ENCODE results near the gene PAM. TPM values are rescaled to one million over a fixed set of nuclear protein-coding genes. Genes with fewer than 3 reads are reported as not detected.

Gene PAM
- total RNA-seq, 4 donors from 2014 or later = 102 to 210 (median 172) TPM

DNA sequence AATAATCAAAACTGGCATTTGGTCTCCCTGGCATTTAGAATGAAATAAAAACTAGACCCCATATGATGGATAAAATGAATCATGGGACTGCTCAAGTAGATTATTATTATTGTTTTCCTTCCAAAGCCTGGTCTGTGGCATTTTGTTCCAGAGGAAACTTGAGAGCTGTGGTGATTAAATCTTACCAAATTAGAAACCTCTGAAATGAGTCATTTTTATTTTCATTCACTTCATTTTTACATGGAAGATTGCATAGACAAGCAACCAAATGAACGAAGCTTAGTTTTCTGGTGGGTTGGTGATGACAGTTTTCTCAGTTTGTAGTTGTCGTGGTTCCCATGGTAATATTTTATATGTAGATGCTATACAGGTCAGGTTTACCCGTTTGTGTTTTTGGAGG, 23.4 kb downstream of the PAM start:
- in situ Hi-C loops (cut with MboI; ENCODE audit: low sequenced_read_pairs in 4 of 4) (loop anchor here in 1 of 4 donors (25.0 kb wide), 1 partner anchor 184 kb away; no protein-coding TSS in a partner anchor), intact Hi-C loops (cut with DNase I; ENCODE audit: low total_unique reads) (no loop called here)
- Histone ChIP-seq H3K27ac (peak overlapping the region; percentile 15 to 77 (median 64)), H3K36me3 (no peaks in the 10 kb centered on the region), H3K4me1 (peaks cover 57 to 60% of the 10 kb centered on the region in 2 donors), H3K27me3 (no peaks in the 10 kb centered on the region), H3K9me3 (no peaks in the 10 kb centered on the region), H3K4me3 (no peak overlapping the region)
- TF ChIP-seq, protein P1, sequence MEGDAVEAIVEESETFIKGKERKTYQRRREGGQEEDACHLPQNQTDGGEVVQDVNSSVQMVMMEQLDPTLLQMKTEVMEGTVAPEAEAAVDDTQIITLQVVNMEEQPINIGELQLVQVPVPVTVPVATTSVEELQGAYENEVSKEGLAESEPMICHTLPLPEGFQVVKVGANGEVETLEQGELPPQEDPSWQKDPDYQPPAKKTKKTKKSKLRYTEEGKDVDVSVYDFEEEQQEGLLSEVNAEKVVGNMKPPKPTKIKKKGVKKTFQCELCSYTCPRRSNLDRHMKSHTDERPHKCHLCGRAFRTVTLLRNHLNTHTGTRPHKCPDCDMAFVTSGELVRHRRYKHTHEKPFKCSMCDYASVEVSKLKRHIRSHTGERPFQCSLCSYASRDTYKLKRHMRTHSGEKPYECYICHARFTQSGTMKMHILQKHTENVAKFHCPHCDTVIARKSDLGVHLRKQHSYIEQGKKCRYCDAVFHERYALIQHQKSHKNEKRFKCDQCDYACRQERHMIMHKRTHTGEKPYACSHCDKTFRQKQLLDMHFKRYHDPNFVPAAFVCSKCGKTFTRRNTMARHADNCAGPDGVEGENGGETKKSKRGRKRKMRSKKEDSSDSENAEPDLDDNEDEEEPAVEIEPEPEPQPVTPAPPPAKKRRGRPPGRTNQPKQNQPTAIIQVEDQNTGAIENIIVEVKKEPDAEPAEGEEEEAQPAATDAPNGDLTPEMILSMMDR (IDR thresholded peaks at IDR 0.05 in 4 of 5, conservative IDR thresholded peaks at IDR 0.05 in 1 of 5) = no peak
- TF ChIP-seq POLR2A (IDR thresholded peaks at IDR 0.05) = no peak
- DNase-seq (no peak), ATAC-seq (peak; percentile 46 to 67)

DNA sequence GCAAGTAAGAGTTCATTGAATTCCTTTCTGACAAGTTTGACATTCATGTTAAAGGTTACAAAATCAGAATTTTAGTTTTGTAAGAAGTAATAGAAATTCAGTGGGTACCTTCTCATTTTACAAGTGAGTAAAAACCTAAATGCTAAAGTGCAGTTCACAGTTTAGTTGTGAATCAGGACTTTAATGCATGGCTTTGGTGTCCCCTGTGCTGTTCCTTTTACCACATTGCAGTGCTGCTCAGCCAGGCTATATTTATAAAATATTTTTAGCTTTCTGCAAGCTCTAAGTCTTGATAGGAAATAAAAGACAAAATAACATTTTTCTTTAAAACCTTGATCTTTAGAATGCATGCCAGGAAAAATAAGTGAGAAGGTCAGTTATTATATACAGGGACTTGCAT, 26.3 kb downstream of the PAM start:
- DNase-seq (no peak), ATAC-seq (no peak)
- Histone ChIP-seq H3K27me3 (no peaks in the 10 kb centered on the region), H3K36me3 (no peaks in the 10 kb centered on the region), H3K4me1 (peaks cover 55 to 61% of the 10 kb centered on the region in 2 donors), H3K27ac (peak overlapping the region; percentile 65 to 78 (median 76)), H3K9me3 (no peaks in the 10 kb centered on the region), H3K4me3 (peak overlapping the region in 1 of 4 donors; percentile 11)
- intact Hi-C loops (cut with DNase I; ENCODE audit: low total_unique reads) (loop anchor here (2.0 to 5.0 kb wide), 4 partner anchors 15 to 259 kb away; no protein-coding TSS in a partner anchor), in situ Hi-C loops (cut with MboI; ENCODE audit: low sequenced_read_pairs in 4 of 4) (loop anchor here (5.0 to 25.0 kb wide), 3 partner anchors 181 to 193 kb away; no protein-coding TSS in a partner anchor)
- no peak for TF ChIP-seq POLR2A (IDR thresholded peaks at IDR 0.05)
- TF ChIP-seq, protein P1 (IDR thresholded peaks at IDR 0.05 in 4 of 5, conservative IDR thresholded peaks at IDR 0.05 in 1 of 5) = no peak

DNA sequence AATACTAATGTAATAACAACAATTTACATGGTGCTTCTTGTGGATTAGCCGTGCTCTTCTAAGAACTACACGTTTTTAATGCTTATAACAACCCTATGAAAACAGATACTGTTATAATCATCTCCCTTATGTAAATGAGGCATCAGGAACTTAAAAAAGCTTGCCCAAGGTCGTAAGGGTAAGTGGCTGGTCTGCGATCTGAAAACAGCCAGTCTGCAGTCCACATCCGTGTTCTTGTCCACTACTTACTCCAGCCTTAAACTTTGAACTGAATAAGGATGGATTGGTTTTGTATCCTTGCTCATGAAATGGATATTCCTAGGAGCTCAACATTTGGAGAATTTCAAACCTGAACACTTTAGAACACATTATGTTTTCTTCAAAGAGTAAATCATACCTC, 26.7 kb downstream of the PAM start:
- in situ Hi-C loops (cut with MboI; ENCODE audit: low sequenced_read_pairs in 4 of 4) = loop anchor here (5.0 to 25.0 kb wide), 3 partner anchors 181 to 193 kb away; no protein-coding TSS in a partner anchor
- peak; percentile 6 to 28 for ATAC-seq

DNA sequence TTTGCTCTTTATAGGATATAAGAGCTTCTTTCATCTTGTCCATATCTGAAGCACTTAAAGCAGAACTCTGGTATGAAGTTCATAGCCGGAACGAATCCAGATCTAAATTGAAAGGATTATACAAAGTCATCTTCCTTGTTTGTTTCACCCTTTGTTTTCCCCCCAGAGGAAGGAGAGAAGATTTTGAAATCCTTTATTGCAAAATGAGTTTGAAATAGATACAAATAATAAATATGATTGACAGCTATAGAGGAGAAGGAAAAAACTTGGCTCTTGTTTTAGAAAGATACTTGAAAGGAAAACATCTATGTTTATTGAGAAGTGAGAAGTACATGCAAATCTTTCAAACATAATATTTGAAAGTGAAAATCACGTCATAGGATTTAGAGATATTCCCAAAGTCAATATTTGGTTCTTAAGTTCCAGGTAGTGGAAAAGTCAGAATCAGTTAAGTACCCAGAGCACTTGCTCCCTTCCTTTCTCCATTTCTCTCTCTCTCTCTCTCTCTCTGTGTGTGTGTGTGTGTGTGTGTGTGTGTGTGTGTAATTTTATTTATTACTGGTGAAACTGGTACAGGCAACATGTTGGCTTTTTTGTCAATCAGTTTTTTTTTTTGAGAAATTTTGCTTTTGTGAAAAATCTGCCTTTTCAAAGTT, 27.2 kb downstream of the PAM start:
- TF ChIP-seq, protein P1 (IDR thresholded peaks at IDR 0.05 in 4 of 5, conservative IDR thresholded peaks at IDR 0.05 in 1 of 5) = no peak
- TF ChIP-seq POLR2A (IDR thresholded peaks at IDR 0.05) = no peak
- ATAC-seq = peak; percentile 46 to 57
- no peak for DNase-seq
- no peaks in the 10 kb centered on the region for H3K9me3 ChIP-seq
- intact Hi-C loops (cut with DNase I; ENCODE audit: low total_unique reads) = loop anchor here (5.0 kb wide), 1 partner anchor 190 kb away; no protein-coding TSS in a partner anchor
- H3K4me3 ChIP-seq = peak overlapping the region in 2 of 4 donors; percentile 6 to 11
- no peaks in the 10 kb centered on the region for H3K36me3 ChIP-seq
- in situ Hi-C loops (cut with MboI; ENCODE audit: low sequenced_read_pairs in 4 of 4) = loop anchor here (5.0 to 25.0 kb wide), 3 partner anchors 180 to 192 kb away; no protein-coding TSS in a partner anchor
- H3K27ac ChIP-seq = peak overlapping the region; percentile 65 to 78 (median 76)
- no peaks in the 10 kb centered on the region for H3K27me3 ChIP-seq
- peaks cover 49 to 59% of the 10 kb centered on the region in 2 donors for H3K4me1 ChIP-seq

More for the DNA sequence above, 26.7 kb downstream of the PAM start:
- no peaks in the 10 kb centered on the region for H3K27me3 ChIP-seq
- no peak for DNase-seq
- peak overlapping the region in 2 of 4 donors; percentile 6 to 11 for H3K4me3 ChIP-seq
- H3K36me3 ChIP-seq = no peaks in the 10 kb centered on the region
- H3K9me3 ChIP-seq = no peaks in the 10 kb centered on the region
- intact Hi-C loops (cut with DNase I; ENCODE audit: low total_unique reads) = loop anchor here (2.0 to 5.0 kb wide), 4 partner anchors 15 to 259 kb away; no protein-coding TSS in a partner anchor
- peak overlapping the region; percentile 65 to 78 (median 76) for H3K27ac ChIP-seq
- H3K4me1 ChIP-seq = peaks cover 51 to 59% of the 10 kb centered on the region in 2 donors
- TF ChIP-seq, protein P1 (IDR thresholded peaks at IDR 0.05 in 4 of 5, conservative IDR thresholded peaks at IDR 0.05 in 1 of 5) = no peak
- TF ChIP-seq POLR2A (IDR thresholded peaks at IDR 0.05) = no peak
